ENCODE data around the gene GPSM1. TPM values are rescaled to one million over a fixed set of nuclear protein-coding genes. Genes with fewer than 3 reads are reported as not detected.
A peak's percentile ranks its signal among the peaks of the same experiment; 100 is the strongest.

GPSM1 gene
- total RNA-seq, 4 donors from 2014 or later = 28.8 to 95.1 (median 38.1) TPM

DNA sequence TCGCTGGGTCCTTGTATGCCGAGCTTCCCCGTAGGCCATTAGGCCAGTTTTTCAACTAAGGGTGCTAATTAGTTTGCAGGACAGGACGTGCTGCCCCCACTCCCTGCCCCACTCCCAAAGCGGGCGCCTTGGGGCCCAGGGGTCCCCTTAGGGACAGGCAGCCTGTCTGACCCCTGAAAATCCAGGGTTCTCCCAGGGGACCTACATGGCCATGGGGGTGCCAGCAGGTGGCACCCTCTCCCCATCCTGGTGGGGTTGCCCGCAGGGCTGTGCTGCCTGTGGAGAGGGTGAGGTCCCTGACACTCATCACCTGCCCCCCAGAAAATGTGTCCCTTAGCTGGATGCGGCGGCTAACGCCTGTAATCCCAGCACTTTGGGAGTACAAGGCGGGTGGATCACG, 14.9 kb upstream of the GPSM1 start:
- Histone ChIP-seq H3K4me3 (no peak overlapping the region), H3K36me3 (no peaks in the 10 kb centered on the region), H3K27me3 (peaks cover 0 to 43% of the 10 kb centered on the region in 2 donors), H3K4me1 (no peaks in the 10 kb centered on the region), H3K27ac (no peak overlapping the region), H3K9me3 (peaks cover 0 to 10% (median 0%) of the 10 kb centered on the region in 4 donors)
- WGBS, 2 donors = 48 to 57% methylated on average over 12 of the region's 12 CpGs
- no peak for DNase-seq (ENCODE audit: low spot score in 2 of 2)
- no peak for TF ChIP-seq POLR2A (IDR thresholded peaks at IDR 0.05)
- peak; percentile 58 to 82 (median 71) for TF ChIP-seq CTCF (IDR thresholded peaks at IDR 0.05)
- TF ChIP-seq EP300 (IDR thresholded peaks at IDR 0.05) = peak in 1 of 2 donors; percentile 12

- H3K9me3 ChIP-seq = peaks cover 0 to 10% (median 0%) of the 10 kb centered on the region in 4 donors
- no peak for DNase-seq (ENCODE audit: low spot score in 2 of 2)
- TF ChIP-seq POLR2A (IDR thresholded peaks at IDR 0.05) = no peak
- no peak for TF ChIP-seq EP300 (IDR thresholded peaks at IDR 0.05)
- TF ChIP-seq CTCF (IDR thresholded peaks at IDR 0.05) = no peak
- H3K4me3 ChIP-seq = no peak overlapping the region
- H3K27me3 ChIP-seq = peaks cover 0 to 34% of the 10 kb centered on the region in 2 donors
- no peaks in the 10 kb centered on the region for H3K4me1 ChIP-seq
- 81 to 84% methylated on average over 14 to 17 of the region's 18 CpGs for WGBS, 2 donors
- H3K27ac ChIP-seq = no peak overlapping the region
- H3K36me3 ChIP-seq = no peaks in the 10 kb centered on the region
Measured at GRCh38 chr9:136313111-136314055, 14.0 kb upstream of the GPSM1 start.

DNA sequence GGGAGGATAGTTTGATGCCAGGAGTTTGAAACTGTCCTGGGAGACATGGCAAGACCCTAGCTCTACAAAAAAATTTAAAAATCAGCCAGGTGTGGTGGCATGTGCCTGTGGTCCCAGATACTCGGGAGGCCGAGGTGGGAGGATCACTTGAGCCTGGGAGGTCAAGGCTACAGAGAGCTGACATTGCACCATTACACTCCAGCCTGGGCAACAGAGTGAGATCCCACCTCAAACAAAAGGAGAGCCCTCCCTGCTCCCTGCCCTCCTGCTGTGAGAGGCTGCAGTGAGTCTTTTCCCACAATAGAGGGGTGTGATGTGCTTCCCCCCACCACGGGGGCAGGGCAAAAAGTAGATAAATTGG, 13.3 kb upstream of the GPSM1 start:
- H3K36me3 ChIP-seq = no peaks in the 10 kb centered on the region
- no peaks in the 10 kb centered on the region for H3K4me1 ChIP-seq
- H3K27ac ChIP-seq = no peak overlapping the region
- no peak overlapping the region for H3K4me3 ChIP-seq
- TF ChIP-seq CTCF (IDR thresholded peaks at IDR 0.05) (no peak), EP300 (IDR thresholded peaks at IDR 0.05) (no peak), POLR2A (IDR thresholded peaks at IDR 0.05) (no peak)
- H3K9me3 ChIP-seq = peaks cover 0 to 10% (median 0%) of the 10 kb centered on the region in 4 donors
- no peak for DNase-seq (ENCODE audit: low spot score in 2 of 2)
- H3K27me3 ChIP-seq = peaks cover 0 to 28% of the 10 kb centered on the region in 2 donors
- 90 to 98% methylated on average over 3 of the region's 3 CpGs for WGBS, 2 donors

- H3K27me3 ChIP-seq = peaks cover 0 to 19% of the 10 kb centered on the region in 2 donors
- H3K4me1 ChIP-seq = no peaks in the 10 kb centered on the region
- no peaks in the 10 kb centered on the region for H3K36me3 ChIP-seq
- peaks cover 0 to 10% (median 0%) of the 10 kb centered on the region in 4 donors for H3K9me3 ChIP-seq
- H3K27ac ChIP-seq = no peak overlapping the region
- no peak overlapping the region for H3K4me3 ChIP-seq
- no peak for DNase-seq (ENCODE audit: low spot score in 2 of 2)
- no peak for TF ChIP-seq CTCF (IDR thresholded peaks at IDR 0.05)
- no peak for TF ChIP-seq EP300 (IDR thresholded peaks at IDR 0.05)
- WGBS, 2 donors = 82 to 85% methylated on average over 4 of the region's 4 CpGs
Measured at GRCh38 chr9:136314944-136315343, 12.4 kb upstream of the GPSM1 start.

DNA sequence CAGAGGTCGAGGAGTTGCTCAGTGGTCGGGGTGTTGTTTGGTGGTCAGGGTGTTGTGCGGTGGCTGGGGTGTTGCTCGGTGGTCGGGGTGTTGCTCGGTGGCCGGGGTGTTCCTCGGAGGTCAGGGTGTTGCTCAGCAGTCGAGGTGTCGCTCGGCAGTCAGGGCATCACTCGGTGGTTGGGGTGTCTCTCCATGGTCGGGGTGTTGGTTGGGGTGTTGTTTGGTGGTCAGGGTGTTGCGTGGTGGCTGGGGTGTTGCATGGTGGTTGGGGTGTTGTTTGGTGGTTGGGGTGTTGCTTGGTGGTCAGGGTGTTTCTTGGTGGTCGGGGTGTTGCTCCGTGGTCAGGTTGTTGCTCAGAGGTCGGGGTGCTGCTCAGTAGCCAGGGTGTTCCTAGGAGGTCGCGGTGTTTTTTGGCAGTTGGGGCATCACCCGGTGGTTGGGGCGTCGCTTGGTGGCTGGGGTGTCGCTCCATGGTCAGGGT, 11.0 kb upstream of the GPSM1 start:
- H3K4me3 ChIP-seq = no peak overlapping the region
- no peaks in the 10 kb centered on the region for H3K36me3 ChIP-seq
- TF ChIP-seq POLR2A (IDR thresholded peaks at IDR 0.05) (no peak), CTCF (IDR thresholded peaks at IDR 0.05) (no peak)
- no peaks in the 10 kb centered on the region for H3K4me1 ChIP-seq
- WGBS, 2 donors = 86 to 95% methylated on average over 22 to 23 of the region's 23 CpGs
- peaks cover 0 to 5% of the 10 kb centered on the region in 2 donors for H3K27me3 ChIP-seq
- no peak for DNase-seq (ENCODE audit: low spot score in 2 of 2)
- H3K9me3 ChIP-seq = peaks cover 0 to 15% (median 0%) of the 10 kb centered on the region in 4 donors
- no peak overlapping the region for H3K27ac ChIP-seq

Data from tibial nerve (tissue), 4 donors.